GM18519 (cell line): ENCODE data around the gene TMPRSS2.

Experiments
- ATAC-seq: cut with Tn5 transposase; IDR thresholded peaks from one replicate; pipeline ENCODE4 v1.9.1; 2021; ENCODE audit warnings: mild to moderate bottlenecking, moderate library complexity; ENCODE audit not compliant: unreplicated experiment, low FRiP score

The TMPRSS2 gene

GRCh38 chr21:41483415-41483814 is 24.5 kb downstream of the TMPRSS2 start:
- ATAC-seq = no peak

- ATAC-seq = no peak
These were observed 25.0 kb downstream of the TMPRSS2 start for GRCh38 chr21:41482980-41483379.

DNA sequence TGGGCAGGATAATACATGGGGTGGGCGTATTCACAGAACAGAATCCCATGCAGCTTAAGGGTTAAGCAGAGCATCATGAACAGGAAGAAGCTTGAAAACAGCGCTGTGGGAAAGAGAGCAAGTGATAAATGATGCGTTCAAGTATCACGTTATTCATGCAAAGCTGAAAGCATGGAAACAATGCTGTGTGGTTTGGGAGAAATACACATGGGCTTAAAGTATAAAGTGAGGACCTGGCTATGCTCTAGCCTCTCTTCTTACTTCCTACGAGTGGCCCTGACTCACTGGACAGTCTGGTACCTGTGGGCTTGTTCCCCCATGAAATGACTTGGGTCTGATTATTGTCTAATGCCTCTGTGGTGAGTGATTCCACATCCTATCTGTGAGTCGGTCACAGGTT is 25.7 kb downstream of the TMPRSS2 start:
- no peak for ATAC-seq

- ATAC-seq = no peak
These were observed 26.8 kb downstream of the TMPRSS2 start for GRCh38 chr21:41481191-41481590.

GRCh38 chr21:41480086-41480690 is 27.8 kb downstream of the TMPRSS2 start:
- ATAC-seq = no peak

GRCh38 chr21:41479686-41480085 is 28.3 kb downstream of the TMPRSS2 start:
- no peak for ATAC-seq

DNA sequence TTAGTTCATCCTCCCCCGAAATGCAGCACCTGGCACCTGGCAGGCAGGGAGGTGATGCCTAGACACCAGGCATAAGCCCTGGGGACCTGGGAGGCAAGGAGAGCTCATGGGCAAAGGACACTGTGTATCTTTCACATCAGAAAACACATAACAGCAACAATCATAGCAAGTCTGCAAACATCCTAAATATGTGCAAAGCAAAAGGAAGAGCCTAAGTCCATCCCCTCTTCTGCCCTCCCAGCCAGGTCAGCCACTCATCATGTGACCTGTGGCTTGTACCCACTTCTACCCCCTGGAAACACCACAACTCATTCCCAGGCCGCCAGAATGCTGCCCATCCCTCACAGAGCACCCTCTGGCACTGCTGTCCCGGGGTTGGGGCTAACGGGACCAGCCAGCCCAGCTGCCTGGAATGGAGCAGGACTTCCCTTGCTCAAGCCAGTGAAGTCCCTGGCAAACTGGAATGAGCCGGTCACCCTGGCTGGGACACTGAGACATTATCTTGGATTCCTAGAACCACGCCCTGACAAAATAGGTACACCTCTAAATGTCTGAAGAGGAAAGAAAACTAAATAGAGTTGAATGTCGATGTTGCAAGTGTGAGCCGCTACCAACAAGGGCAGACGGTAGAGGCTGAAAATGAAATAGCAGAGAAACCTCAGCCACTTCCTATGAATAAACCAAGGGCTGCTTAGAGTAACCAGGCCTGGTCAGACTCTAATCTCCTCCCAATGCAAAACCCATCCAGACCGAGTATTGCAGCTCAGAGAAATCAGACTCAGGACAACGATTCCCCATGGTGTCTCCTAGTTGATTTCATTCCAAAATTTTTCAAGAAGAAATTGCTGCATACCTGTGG is 29.4 kb downstream of the TMPRSS2 start:
- ATAC-seq = no peak

DNA sequence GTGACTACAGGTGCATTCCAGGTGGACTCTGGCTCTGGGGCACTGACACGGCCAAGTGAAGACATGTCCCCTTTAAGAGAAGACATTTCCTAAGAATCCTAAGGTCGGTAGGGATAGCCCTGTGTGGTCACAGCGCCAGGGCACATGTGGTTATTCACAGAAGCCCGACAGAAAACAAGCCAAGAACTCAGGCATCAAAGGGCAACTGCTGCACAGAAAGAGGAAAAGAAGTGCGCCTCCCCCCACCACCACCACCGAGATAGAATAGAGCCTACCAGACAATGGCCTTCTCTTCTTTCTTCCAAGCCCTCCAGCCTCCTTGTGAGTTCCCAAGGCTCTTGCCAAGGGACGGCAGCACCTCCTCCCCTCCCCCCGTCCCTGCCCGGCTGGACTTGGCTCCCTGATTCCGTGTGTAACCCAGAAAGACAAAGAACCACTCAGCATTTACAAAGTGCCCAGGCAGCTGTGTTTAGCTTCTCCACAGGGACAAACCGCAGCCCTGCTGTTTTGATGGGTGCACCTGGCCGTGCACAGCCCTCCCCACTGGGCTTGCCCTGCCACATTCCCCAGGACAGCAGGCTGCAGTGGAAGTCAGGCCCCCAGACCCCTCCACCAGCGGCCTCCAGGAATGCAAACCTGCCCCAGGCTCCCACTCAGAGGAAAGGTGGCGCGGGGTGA is 30.2 kb downstream of the TMPRSS2 start:
- ATAC-seq = no peak

- ATAC-seq = no peak
These were observed 32.1 kb downstream of the TMPRSS2 start for GRCh38 chr21:41475714-41476420.

- no peak for ATAC-seq
These were observed 35.0 kb downstream of the TMPRSS2 start for GRCh38 chr21:41472753-41473548.

GRCh38 chr21:41470054-41470453 is 37.9 kb downstream of the TMPRSS2 start:
- ATAC-seq = no peak

DNA sequence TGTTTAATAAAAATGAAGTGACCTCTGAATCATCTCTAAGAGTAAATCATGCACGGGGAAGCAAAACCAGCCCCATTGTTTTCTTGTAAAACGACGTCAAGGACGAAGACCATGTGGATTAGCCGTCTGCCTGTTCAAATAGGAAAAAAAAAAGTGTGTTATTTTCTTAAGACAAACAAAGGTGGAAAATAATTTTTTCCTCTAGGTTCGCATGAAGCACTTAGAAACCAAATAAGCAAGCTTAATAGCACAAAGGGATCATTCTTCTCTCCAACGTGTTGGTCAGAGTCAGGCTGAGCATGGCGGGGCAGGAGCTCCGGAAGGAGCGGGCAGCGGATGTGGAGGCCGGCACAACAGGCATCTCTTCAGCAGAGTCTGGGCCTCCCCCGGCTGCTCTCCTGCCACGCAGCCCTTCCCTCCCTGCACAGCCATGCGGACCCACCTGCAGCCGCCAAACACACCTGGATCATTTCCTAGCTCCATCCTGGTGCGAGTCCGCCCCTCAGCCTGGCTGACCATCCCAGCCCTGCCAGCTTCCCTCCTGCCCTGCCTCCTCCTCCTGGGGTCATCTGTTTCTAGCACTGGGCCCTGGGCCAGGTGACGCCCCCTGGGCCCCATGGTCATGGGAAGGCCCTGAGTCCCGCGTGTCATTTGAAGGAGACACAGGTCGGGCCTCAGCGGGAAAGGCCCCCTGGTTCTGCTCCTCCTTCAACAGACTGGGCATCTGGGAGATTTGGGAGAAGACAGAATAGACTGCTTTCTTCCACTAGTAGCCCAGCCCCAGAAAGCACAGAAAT is 41.7 kb downstream of the TMPRSS2 start:
- ATAC-seq = no peak

- ATAC-seq = no peak
These were observed 42.7 kb downstream of the TMPRSS2 start for GRCh38 chr21:41465176-41465781.

GRCh38 chr21:41460578-41461527 is 47.1 kb downstream of the TMPRSS2 start:
- ATAC-seq = no peak

- no peak for ATAC-seq
These were observed 47.9 kb downstream of the TMPRSS2 start for GRCh38 chr21:41459884-41460534.

- ATAC-seq = no peak
These were observed 49.4 kb downstream of the TMPRSS2 start for GRCh38 chr21:41458559-41458958.

- no peak for ATAC-seq
These were observed 49.8 kb downstream of the TMPRSS2 start for GRCh38 chr21:41458121-41458520.
